A673 (cell line): ENCODE measurements around the gene HOOK2. TPM values are rescaled to one million over a fixed set of nuclear protein-coding genes. Genes with fewer than 3 reads are reported as not detected.

Experiments used
- BruUV-seq: library from RNA; stranded (reverse); fragments of 400-500 nt; replicated peaks from 2 replicates; lab custom pipeline; 2021; lab: Mats Ljungman, UMichigan
- CTCF ChIA-PET: fragments of 300-600 bp; sonication (Branson Sonifier 250); formaldehyde crosslinking; loops from one replicate; lab custom pipeline; 2022; ENCODE audit warnings: antibody characterized with exemption; lab: Charles Lee
- POLR2A ChIA-PET: fragments of 300-600 bp; sonication (Branson Sonifier 250); formaldehyde crosslinking; loops from one replicate; lab custom pipeline; 2022; ENCODE audit warnings: antibody characterized with exemption; ENCODE audit not compliant: low non-redundant PET; lab: Charles Lee
- DNase-seq: peaks from one replicate; pipeline ENCODE4 v3.0.0-alpha.2; 2015; ENCODE audit warnings: low spot score
- H3K27ac ChIP-seq: fragments of 200-600 bp; sonication (generic); 2 replicates; pipeline ENCODE4 v1.5.1; 2016; ENCODE audit warnings: mixed run types, low read depth, mild to moderate bottlenecking, mixed read lengths, antibody characterized with exemption, low read length; ENCODE audit not compliant: poor library complexity, severe bottlenecking
- H3K27me3 ChIP-seq: fragments of 200-600 bp; sonication (generic); replicated peaks from 2 replicates; pipeline ENCODE4 v1.6.1; 2017; ENCODE audit warnings: mixed run types, low read depth, mild to moderate bottlenecking, mixed read lengths, antibody characterized with exemption, low read length; ENCODE audit not compliant: insufficient read depth, poor library complexity
- H3K36me3 ChIP-seq: fragments of 200-600 bp; sonication (generic); 2 replicates; pipeline ENCODE4 v1.6.1; 2016; ENCODE audit warnings: mixed run types, mild to moderate bottlenecking, mixed read lengths, antibody characterized with exemption, low read length; ENCODE audit not compliant: insufficient read depth, poor library complexity, severe bottlenecking
- H3K4me1 ChIP-seq: fragments of 200-600 bp; sonication (generic); 2 replicates; pipeline ENCODE4 v1.6.1; 2017; ENCODE audit warnings: mixed run types, mild to moderate bottlenecking, mixed read lengths, antibody characterized with exemption, low read length; ENCODE audit not compliant: insufficient read depth, poor library complexity, severe bottlenecking
- H3K4me3 ChIP-seq: fragments of 200-600 bp; sonication (generic); 2 replicates; pipeline ENCODE4 v1.5.1; 2016; ENCODE audit warnings: low read depth, mixed run types, mild to moderate bottlenecking, mixed read lengths, low read length; ENCODE audit not compliant: poor library complexity, severe bottlenecking
- H3K9me3 ChIP-seq: fragments of 200-600 bp; sonication (generic); 2 replicates; pipeline ENCODE4 v1.6.1; 2016; ENCODE audit warnings: mixed run types, low read depth, mild to moderate bottlenecking, mixed read lengths, antibody characterized with exemption, low read length; ENCODE audit not compliant: poor library complexity, severe bottlenecking
- CTCF ChIP-seq: fragments of 300-800, 200-600 bp; sonication (generic); conservative IDR thresholded peaks from 2 replicates; pipeline ENCODE4 v1.5.1; 2017; ENCODE audit warnings: low read depth, mild to moderate bottlenecking, antibody characterized with exemption, low read length, moderate library complexity, mixed read lengths
- EZH2 ChIP-seq: fragments of 200-600 bp; sonication (generic); IDR thresholded peaks from 2 replicates; pipeline ENCODE4 v1.6.1; 2017; ENCODE audit warnings: borderline replicate concordance, low read depth, mild to moderate bottlenecking, mixed read lengths, antibody characterized with exemption, low read length; ENCODE audit not compliant: poor library complexity, severe bottlenecking
- intact Hi-C: fragments of 100-400 bp; cut with micrococcal nuclease; formaldehyde crosslinking; loops from one replicate; pipeline ENCODE4 v1.10.0; 2022; ENCODE audit not compliant: unreplicated experiment
- total RNA-seq: library from RNA; stranded (reverse); gene quantifications from 2 replicates; pipeline ENCODE4 v1.2.3, GENCODE V29; 2021

Gene HOOK2
- total RNA-seq, 1 experiment from 2014 or later: 25.8 TPM

GRCh38 chr19:12754465-12755196, 20.7 kb downstream of the HOOK2 start:
- ChIA-PET CTCF (interaction anchor here (0.7 to 1.5 kb wide), 2 partner anchors 12 to 83 kb away, joined by 3 to 7 read pairs; no protein-coding TSS in a partner anchor), POLR2A (interaction anchor here (0.6 kb wide), 1 partner anchor 209 kb away, joined by 6 read pairs; no protein-coding TSS in a partner anchor)
- DNase-seq: no peak
- no peaks in the 10 kb centered on the region for H3K36me3 ChIP-seq
- intact Hi-C loops: no loop called here
- BruUV-seq: no TSS peak
- H3K27ac ChIP-seq: no peak overlapping the region
- no peak overlapping the region for H3K4me3 ChIP-seq
- peaks cover 9% of the 10 kb centered on the region for H3K27me3 ChIP-seq
- H3K4me1 ChIP-seq: peaks cover 8% of the 10 kb centered on the region
- H3K9me3 ChIP-seq: no peaks in the 10 kb centered on the region
- TF ChIP-seq EZH2: no peak
- TF ChIP-seq CTCF: no peak

GRCh38 chr19:12752056-12752781, 23.1 kb downstream of the HOOK2 start:
- Histone ChIP-seq H3K27me3 (peaks cover 9% of the 10 kb centered on the region), H3K9me3 (no peaks in the 10 kb centered on the region), H3K27ac (no peak overlapping the region), H3K4me3 (no peak overlapping the region), H3K36me3 (peaks cover 6% of the 10 kb centered on the region), H3K4me1 (peaks cover 27% of the 10 kb centered on the region)
- no TSS peak for BruUV-seq
- no peak for DNase-seq
- TF ChIP-seq EZH2: no peak
- TF ChIP-seq CTCF: no peak
- POLR2A ChIA-PET: interaction anchor here (0.6 kb wide), 1 partner anchor 30 kb away, joined by 4 read pairs; no protein-coding TSS in a partner anchor
- intact Hi-C loops: no loop called here
- CTCF ChIA-PET: interaction anchor here (0.6 to 0.8 kb wide), 2 partner anchors 9 to 526 kb away, joined by 3 to 5 read pairs; no protein-coding TSS in a partner anchor

- peaks cover 27% of the 10 kb centered on the region for H3K4me1 ChIP-seq
- no peak within 1 kb of the TSS for H3K27ac ChIP-seq
- intact Hi-C loops: no loop called here
- no TSS peak for BruUV-seq
- H3K27me3 ChIP-seq: peaks cover 9% of the 10 kb centered on the region
- POLR2A ChIA-PET: no interaction called here
- DNase-seq: no peak
- peaks cover 8% of the 10 kb centered on the region for H3K36me3 ChIP-seq
- CTCF ChIA-PET: no interaction called here
- no peaks in the 10 kb centered on the region for H3K9me3 ChIP-seq
- no peak within 1 kb of the TSS for H3K4me3 ChIP-seq
- no peak for TF ChIP-seq EZH2
- no peak for TF ChIP-seq CTCF
Observed at GRCh38 chr19:12751635-12752034, 23.7 kb downstream of the HOOK2 start, which contains the start of gene BEST2. Gene BEST2, plus strand, starts transcription at chr19:12751791. Its CDS starts 802 bp downstream, at chr19:12752593.
